ENCODE measurements around the gene GOLGA7B.

The GOLGA7B gene

DNA sequence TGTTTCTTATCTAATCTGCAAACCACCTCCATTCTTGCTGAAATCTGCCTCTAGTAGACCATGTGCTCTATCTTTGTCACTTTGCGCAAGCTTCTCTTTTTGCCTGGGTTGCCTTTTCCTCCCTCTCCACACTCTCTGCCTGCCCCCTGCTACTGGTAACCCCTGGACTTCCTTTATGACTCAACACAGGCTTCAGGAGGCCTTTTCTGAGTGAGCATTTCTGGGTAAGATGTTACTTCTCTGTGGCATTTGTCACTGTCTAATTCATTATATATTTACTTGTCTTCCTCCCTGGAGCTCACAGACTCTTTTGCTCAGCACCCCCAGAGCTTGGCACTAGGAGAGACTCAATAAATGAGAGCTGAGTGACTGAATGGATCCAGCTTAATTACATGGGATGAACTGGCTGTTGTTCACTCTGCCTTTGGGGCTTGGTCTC is 8.4 kb downstream of the GOLGA7B start:
- Histone ChIP-seq H3K9ac (ENCODE audit: low read length) (no peak overlapping the region), H3K36me3 (ENCODE audit: control insufficient read depth, insufficient read depth, low read length) (no peaks in the 10 kb centered on the region), H3K27ac (ENCODE audit: low read depth, low read length) (no peak overlapping the region), H3K4me1 (ENCODE audit: control insufficient read depth, insufficient read depth, low read length) (no peaks in the 10 kb centered on the region), H3K27me3 (ENCODE audit: control insufficient read depth, insufficient read depth, low read length) (no peaks in the 10 kb centered on the region), H3K4me3 (ENCODE audit: low read length) (no peak overlapping the region)

DNA sequence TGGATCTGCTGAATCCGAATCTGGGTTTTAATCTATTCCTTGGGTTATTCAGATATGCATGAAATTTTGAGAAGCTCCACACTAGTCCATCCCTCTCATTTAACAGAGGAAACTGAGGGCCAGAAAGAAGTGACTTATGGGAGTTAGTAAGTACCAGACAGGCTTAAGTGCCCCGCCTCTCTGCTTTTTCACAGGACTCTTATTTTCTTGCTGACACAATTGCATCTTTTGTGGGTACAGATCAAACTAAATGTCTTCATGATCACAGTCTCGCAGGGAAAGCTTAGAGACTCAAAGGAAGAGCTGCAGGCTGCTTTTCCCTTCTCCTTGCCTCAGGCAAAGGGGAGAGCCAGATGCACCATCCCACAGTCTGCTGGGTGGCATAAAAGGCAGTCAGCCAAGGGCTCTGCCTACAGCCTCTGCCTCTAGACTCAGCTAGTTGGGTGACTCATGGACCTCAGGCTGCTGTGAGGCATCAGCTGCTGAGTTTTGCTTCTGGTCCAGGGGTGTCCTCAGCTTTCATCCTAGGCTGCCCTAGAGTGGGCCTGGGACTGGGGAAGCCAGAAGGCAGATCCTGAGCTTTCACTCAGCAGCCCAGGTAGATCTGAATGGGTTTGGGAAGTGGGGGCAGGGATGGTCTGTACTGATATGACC is 11.6 kb downstream of the GOLGA7B start:
- H3K4me3 ChIP-seq (ENCODE audit: low read length), result no peak overlapping the region
- no peak overlapping the region for H3K27ac ChIP-seq (ENCODE audit: low read depth, low read length)
- no peaks in the 10 kb centered on the region for H3K36me3 ChIP-seq (ENCODE audit: control insufficient read depth, insufficient read depth, low read length)
- H3K9ac ChIP-seq (ENCODE audit: low read length), result no peak overlapping the region
- no peaks in the 10 kb centered on the region for H3K27me3 ChIP-seq (ENCODE audit: control insufficient read depth, insufficient read depth, low read length)
- no peaks in the 10 kb centered on the region for H3K4me1 ChIP-seq (ENCODE audit: control insufficient read depth, insufficient read depth, low read length)

DNA sequence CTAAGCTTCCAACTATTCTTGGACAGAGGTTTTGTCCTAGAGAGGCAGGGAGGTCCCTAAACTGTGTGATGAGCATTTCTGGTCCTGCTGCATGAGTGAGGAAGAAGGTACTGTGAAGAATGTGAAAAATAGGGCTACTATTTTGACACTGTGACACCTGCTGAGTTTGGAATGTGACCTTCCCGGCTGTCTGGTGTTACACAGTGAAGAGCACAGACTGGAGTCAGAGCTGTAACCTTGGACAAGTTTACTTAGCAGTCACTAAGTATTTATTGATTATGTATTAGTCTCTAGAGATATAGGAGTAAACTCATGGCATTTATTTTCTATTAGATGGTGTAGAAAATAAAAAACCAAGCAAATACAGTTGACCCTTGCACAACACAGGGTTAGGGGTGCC is 12.3 kb downstream of the GOLGA7B start:
- H3K27me3 ChIP-seq (ENCODE audit: control insufficient read depth, insufficient read depth, low read length), result no peaks in the 10 kb centered on the region

DNA sequence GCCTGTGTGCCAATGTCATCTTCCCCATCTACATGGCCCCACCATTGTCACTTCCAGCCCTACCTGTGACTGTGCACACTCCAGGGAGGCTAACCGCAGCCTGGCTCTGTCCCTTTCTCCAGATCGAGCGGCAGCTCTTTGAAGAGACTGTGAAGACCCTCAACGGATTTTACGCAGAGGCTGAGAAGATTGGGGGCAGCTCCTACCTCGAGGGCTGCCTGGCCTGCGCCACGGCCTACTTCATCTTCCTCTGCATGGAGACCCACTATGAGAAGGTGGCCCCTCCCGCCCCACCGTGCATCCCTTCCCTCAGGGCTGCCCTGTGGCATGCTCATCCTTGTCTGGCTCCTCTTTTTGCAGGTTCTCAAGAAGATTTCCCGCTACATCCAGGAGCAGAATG is 14.2 kb downstream of the GOLGA7B start:
- H3K4me1 ChIP-seq (ENCODE audit: control insufficient read depth, insufficient read depth, low read length), result no peaks in the 10 kb centered on the region
- no peak overlapping the region for H3K27ac ChIP-seq (ENCODE audit: low read depth, low read length)
- H3K27me3 ChIP-seq (ENCODE audit: control insufficient read depth, insufficient read depth, low read length), result no peaks in the 10 kb centered on the region
- no peak overlapping the region for H3K4me3 ChIP-seq (ENCODE audit: low read length)
- H3K9ac ChIP-seq (ENCODE audit: low read length), result no peak overlapping the region
- no peaks in the 10 kb centered on the region for H3K36me3 ChIP-seq (ENCODE audit: control insufficient read depth, insufficient read depth, low read length)

More for the DNA sequence above, 12.3 kb downstream of the GOLGA7B start:
- no peak overlapping the region for H3K27ac ChIP-seq (ENCODE audit: low read depth, low read length)
- H3K4me3 ChIP-seq (ENCODE audit: low read length), result no peak overlapping the region
- H3K9ac ChIP-seq (ENCODE audit: low read length), result no peak overlapping the region
- no peaks in the 10 kb centered on the region for H3K4me1 ChIP-seq (ENCODE audit: control insufficient read depth, insufficient read depth, low read length)
- H3K36me3 ChIP-seq (ENCODE audit: control insufficient read depth, insufficient read depth, low read length), result no peaks in the 10 kb centered on the region

GRCh38 chr10:97865488-97865887 is 15.8 kb downstream of the GOLGA7B start:
- no peak overlapping the region for H3K4me3 ChIP-seq (ENCODE audit: low read length)
- H3K36me3 ChIP-seq (ENCODE audit: control insufficient read depth, insufficient read depth, low read length), result no peaks in the 10 kb centered on the region
- no peaks in the 10 kb centered on the region for H3K27me3 ChIP-seq (ENCODE audit: control insufficient read depth, insufficient read depth, low read length)
- H3K9ac ChIP-seq (ENCODE audit: low read length), result no peak overlapping the region
- H3K27ac ChIP-seq (ENCODE audit: low read depth, low read length), result no peak overlapping the region
- no peaks in the 10 kb centered on the region for H3K4me1 ChIP-seq (ENCODE audit: control insufficient read depth, insufficient read depth, low read length)

GRCh38 chr10:97866524-97867219 is 17.0 kb downstream of the GOLGA7B start:
- H3K27me3 ChIP-seq (ENCODE audit: control insufficient read depth, insufficient read depth, low read length), result no peaks in the 10 kb centered on the region
- no peaks in the 10 kb centered on the region for H3K36me3 ChIP-seq (ENCODE audit: control insufficient read depth, insufficient read depth, low read length)
- H3K4me1 ChIP-seq (ENCODE audit: control insufficient read depth, insufficient read depth, low read length), result no peaks in the 10 kb centered on the region
- H3K9ac ChIP-seq (ENCODE audit: low read length), result no peak overlapping the region
- H3K27ac ChIP-seq (ENCODE audit: low read depth, low read length), result no peak overlapping the region
- H3K4me3 ChIP-seq (ENCODE audit: low read length), result no peak overlapping the region

GRCh38 chr10:97867220-97867800 is 17.7 kb downstream of the GOLGA7B start:
- Histone ChIP-seq H3K4me3 (ENCODE audit: low read length) (no peak overlapping the region), H3K4me1 (ENCODE audit: control insufficient read depth, insufficient read depth, low read length) (no peaks in the 10 kb centered on the region), H3K27me3 (ENCODE audit: control insufficient read depth, insufficient read depth, low read length) (no peaks in the 10 kb centered on the region), H3K27ac (ENCODE audit: low read depth, low read length) (no peak overlapping the region), H3K36me3 (ENCODE audit: control insufficient read depth, insufficient read depth, low read length) (no peaks in the 10 kb centered on the region), H3K9ac (ENCODE audit: low read length) (no peak overlapping the region)

- H3K27ac ChIP-seq (ENCODE audit: low read depth, low read length), result no peak overlapping the region
Measured at GRCh38 chr10:97868134-97868685, 18.6 kb downstream of the GOLGA7B start.

DNA sequence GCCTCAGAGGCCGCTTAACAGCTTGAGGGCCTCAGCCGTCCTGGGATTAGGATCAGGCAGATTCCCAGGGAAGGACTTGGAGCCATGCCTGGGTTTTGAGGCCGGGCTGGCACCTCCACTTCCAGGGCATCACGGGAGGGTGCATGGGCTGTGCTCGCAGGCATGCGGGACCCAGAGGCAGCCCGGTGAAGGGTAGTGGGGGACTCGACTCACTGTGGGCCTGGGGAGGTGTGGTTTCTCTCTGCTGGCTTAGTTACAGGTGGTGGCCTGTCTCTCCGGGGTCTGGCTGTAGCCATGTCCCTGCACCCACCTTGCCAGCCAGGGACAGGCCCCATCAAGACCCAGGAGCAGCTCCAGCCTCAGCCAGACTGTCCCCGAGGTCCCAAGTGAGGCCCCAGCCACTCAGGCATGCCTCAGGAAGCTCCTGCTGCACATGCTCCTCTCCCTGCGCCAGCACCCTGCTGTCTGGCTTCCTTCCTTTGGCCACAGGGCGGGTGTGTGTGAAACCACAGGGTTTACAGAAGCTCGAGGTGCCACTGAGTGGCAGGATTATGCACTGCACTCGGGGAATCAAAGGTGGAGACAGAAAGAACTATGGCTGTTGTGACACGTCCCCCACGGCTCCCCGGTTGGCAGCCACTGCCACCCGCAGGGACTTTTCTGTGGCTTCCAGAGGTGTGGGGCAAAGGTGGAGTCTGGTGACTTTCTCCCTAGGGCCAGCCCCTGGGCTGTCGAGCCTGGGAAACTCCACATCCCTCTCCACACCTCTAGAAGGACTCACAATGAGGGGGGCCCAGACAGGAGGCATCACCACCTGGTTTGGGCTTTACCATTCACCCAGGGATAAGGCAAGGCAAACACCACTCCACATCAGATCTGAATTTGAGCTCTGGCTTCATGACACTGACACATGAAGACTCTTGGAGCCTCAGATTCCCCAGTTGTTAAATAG is 19.7 kb downstream of the GOLGA7B start:
- Histone ChIP-seq H3K36me3 (ENCODE audit: control insufficient read depth, insufficient read depth, low read length) (no peaks in the 10 kb centered on the region), H3K4me1 (ENCODE audit: control insufficient read depth, insufficient read depth, low read length) (no peaks in the 10 kb centered on the region), H3K27me3 (ENCODE audit: control insufficient read depth, insufficient read depth, low read length) (no peaks in the 10 kb centered on the region), H3K4me3 (ENCODE audit: low read length) (no peak overlapping the region), H3K9ac (ENCODE audit: low read length) (no peak overlapping the region), H3K27ac (ENCODE audit: low read depth, low read length) (no peak overlapping the region)

More at GRCh38 chr10:97868134-97868685, 18.6 kb downstream of the GOLGA7B start:
- Histone ChIP-seq H3K36me3 (ENCODE audit: control insufficient read depth, insufficient read depth, low read length) (no peaks in the 10 kb centered on the region), H3K4me3 (ENCODE audit: low read length) (no peak overlapping the region), H3K4me1 (ENCODE audit: control insufficient read depth, insufficient read depth, low read length) (no peaks in the 10 kb centered on the region), H3K27me3 (ENCODE audit: control insufficient read depth, insufficient read depth, low read length) (no peaks in the 10 kb centered on the region), H3K9ac (ENCODE audit: low read length) (no peak overlapping the region)

- Histone ChIP-seq H3K4me1 (ENCODE audit: control insufficient read depth, insufficient read depth, low read length) (no peaks in the 10 kb centered on the region), H3K27ac (ENCODE audit: low read depth, low read length) (no peak overlapping the region), H3K27me3 (ENCODE audit: control insufficient read depth, insufficient read depth, low read length) (no peaks in the 10 kb centered on the region), H3K36me3 (ENCODE audit: control insufficient read depth, insufficient read depth, low read length) (no peaks in the 10 kb centered on the region), H3K4me3 (ENCODE audit: low read length) (no peak overlapping the region), H3K9ac (ENCODE audit: low read length) (no peak overlapping the region)
Measured at GRCh38 chr10:97870990-97871389, 21.3 kb downstream of the GOLGA7B start.

DNA sequence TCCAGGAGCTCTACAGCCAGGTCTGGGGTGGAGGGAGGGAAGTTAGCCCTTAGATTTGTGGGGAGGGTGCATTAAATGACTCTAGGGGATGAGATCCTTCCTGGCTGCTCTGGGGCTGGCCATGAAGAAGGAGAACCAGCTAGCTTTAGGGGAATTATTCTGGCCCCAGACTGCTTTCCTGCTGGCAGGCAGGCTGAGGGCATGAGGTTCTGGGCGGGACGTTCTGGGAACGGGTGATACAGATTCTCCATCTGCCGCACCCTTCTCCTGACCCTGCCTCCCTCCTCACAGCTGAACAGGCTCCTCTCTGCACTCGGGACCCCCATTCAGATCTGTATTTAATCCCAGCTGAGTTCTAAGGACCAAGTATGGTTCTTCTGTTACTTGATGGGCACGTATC is 23.9 kb downstream of the GOLGA7B start:
- no peaks in the 10 kb centered on the region for H3K27me3 ChIP-seq (ENCODE audit: control insufficient read depth, insufficient read depth, low read length)
- no peak overlapping the region for H3K27ac ChIP-seq (ENCODE audit: low read depth, low read length)
- H3K4me1 ChIP-seq (ENCODE audit: control insufficient read depth, insufficient read depth, low read length), result no peaks in the 10 kb centered on the region
- no peaks in the 10 kb centered on the region for H3K36me3 ChIP-seq (ENCODE audit: control insufficient read depth, insufficient read depth, low read length)
- H3K4me3 ChIP-seq (ENCODE audit: low read length), result no peak overlapping the region
- H3K9ac ChIP-seq (ENCODE audit: low read length), result no peak overlapping the region

- no peaks in the 10 kb centered on the region for H3K4me1 ChIP-seq (ENCODE audit: control insufficient read depth, insufficient read depth, low read length)
- H3K9ac ChIP-seq (ENCODE audit: low read length), result no peak overlapping the region
- H3K27ac ChIP-seq (ENCODE audit: low read depth, low read length), result no peak overlapping the region
- no peaks in the 10 kb centered on the region for H3K36me3 ChIP-seq (ENCODE audit: control insufficient read depth, insufficient read depth, low read length)
- H3K27me3 ChIP-seq (ENCODE audit: control insufficient read depth, insufficient read depth, low read length), result no peaks in the 10 kb centered on the region
- no peak overlapping the region for H3K4me3 ChIP-seq (ENCODE audit: low read length)
Measured at GRCh38 chr10:97874332-97874731, 24.7 kb downstream of the GOLGA7B start.

Measured in rectal smooth muscle tissue (tissue), 1 donor.